HepG2 (cell line): Measurements from ENCODE around the gene PDS5B. TPM values are rescaled to one million over a fixed set of nuclear protein-coding genes. Genes with fewer than 3 reads are reported as not detected.

Experiments
- ATAC-seq: fragments of 200-7000 bp; cut with Tn5 transposase; 3 replicates; pipeline ENCODE4 v1.9.1; 2020; ENCODE audit warnings: mild to moderate bottlenecking, moderate library complexity
- BruUV-seq: library from RNA; stranded (reverse); fragments of 400-500 nt; replicated peaks from 2 replicates; lab custom pipeline; 2021; lab: Mats Ljungman, UMichigan
- CTCF ChIA-PET: fragments of 300-600 bp; formaldehyde crosslinking; extraction: SDS; loops from one replicate; lab custom pipeline; 2021; ENCODE audit warnings: low total read pairs, inconsistent platforms, low intra/inter-chr PET ratio; lab: Yijun Ruan, JAX
- POLR2A ChIA-PET: fragments of 350-600 bp; sonication (Branson Sonifier 250); formaldehyde crosslinking; loops from one replicate; lab custom pipeline; 2020; ENCODE audit warnings: antibody characterized with exemption, inconsistent platforms; lab: Yijun Ruan, JAX
- DNase-seq: peaks from one replicate; pipeline ENCODE4 v3.0.0-alpha.2; 2015; ENCODE audit warnings: low spot score
- FAIRE-seq: peaks from 3 replicates; lab custom pipeline; 2011; peaks lifted over from hg19 to GRCh38; lab: Jason Lieb, UNC
- H2AFZ ChIP-seq: one replicate; pipeline ENCODE4 v1.6.1; 2011; ENCODE audit warnings: low read length, inconsistent platforms
- H3K27ac ChIP-seq: fragments of 300-600 bp; 3 replicates; pipeline ENCODE4 v1.8.0; 2011; ENCODE audit warnings: mixed run types, mild to moderate bottlenecking, mixed read lengths, low read length, inconsistent platforms; ENCODE audit not compliant: insufficient read depth; ENCODE audit errors: extremely low read length
- H3K27me3 ChIP-seq, 2 experiments: fragments of 200-600 bp in 1 of 2; 2 replicates in 1 of 2; 3 replicates in 1 of 2; pipeline versions ENCODE4 v1.6.0 to v1.8.0; 2011; ENCODE audit warnings: low read length in 2 of 2, mild to moderate bottlenecking in 2 of 2, moderate library complexity in 2 of 2, inconsistent platforms in 1 of 2; ENCODE audit not compliant: insufficient read depth in 2 of 2, control insufficient read depth in 1 of 2
- H3K36me3 ChIP-seq, 2 experiments: fragments of 200-600 bp in 1 of 2; replicated peaks in 1 of 2; 2 replicates in 1 of 2; 3 replicates in 1 of 2; pipeline versions ENCODE4 v1.5.1 to v1.8.0; 2011; ENCODE audit warnings: low read length in 2 of 2, inconsistent platforms in 1 of 2; ENCODE audit not compliant: insufficient read depth in 2 of 2, control insufficient read depth in 1 of 2
- H3K4me1 ChIP-seq: 2 replicates; pipeline ENCODE4 v1.5.1; 2012; ENCODE audit warnings: low read length, inconsistent platforms; ENCODE audit not compliant: insufficient read depth
- H3K4me2 ChIP-seq: 2 replicates; pipeline ENCODE4 v1.6.0; 2011; ENCODE audit warnings: low read depth, low read length, inconsistent platforms
- H3K4me3 ChIP-seq, 3 experiments: fragments of 200-600 bp in 1 of 3; sonication (generic), shearing (Covaris generic) in 1 of 3; replicated peaks in 1 of 3; 2 replicates each; pipeline ENCODE4 v1.5.1; 2011 to 2016; ENCODE audit warnings: low read length in 3 of 3, inconsistent platforms in 2 of 3, low read depth in 2 of 3, mild to moderate bottlenecking in 2 of 3, control low read depth in 1 of 3, mixed read lengths in 1 of 3; ENCODE audit not compliant: insufficient read depth in 1 of 3
- H3K79me2 ChIP-seq: one replicate; pipeline ENCODE4 v1.6.1; 2011; ENCODE audit warnings: low read length, inconsistent platforms; ENCODE audit not compliant: insufficient read depth
- H3K9ac ChIP-seq: 2 replicates; pipeline ENCODE4 v1.6.0; 2011; ENCODE audit warnings: mild to moderate bottlenecking, low read depth, low read length, inconsistent platforms; ENCODE audit not compliant: insufficient read depth
- H3K9me3 ChIP-seq: 2 replicates; pipeline ENCODE4 v1.5.1; 2012; ENCODE audit warnings: mild to moderate bottlenecking, low read length
- H4K20me1 ChIP-seq: 2 replicates; pipeline ENCODE4 v1.6.0; 2011; ENCODE audit warnings: inconsistent platforms, mild to moderate bottlenecking, low read length, moderate library complexity; ENCODE audit not compliant: insufficient read depth
- CEBPB ChIP-seq: IDR thresholded peaks from 2 replicates; pipeline ENCODE4 v1.6.1; 2011; ENCODE audit warnings: low read depth, low read length, improper control_type of control experiment, borderline replicate concordance
- CSRNP1 ChIP-seq: sonication (generic); formaldehyde crosslinking; IDR thresholded peaks from 2 replicates; pipeline ENCODE4 v1.8.1; 2023; ENCODE audit warnings: mild to moderate bottlenecking, missing genetic modification reagents
- EEA1 ChIP-seq: sonication (generic); formaldehyde crosslinking; IDR thresholded peaks from 2 replicates; pipeline ENCODE4 v1.5.1; 2020; ENCODE audit warnings: mild to moderate bottlenecking, missing genetic modification reagents, borderline replicate concordance
- HOXA3 ChIP-seq: sonication (generic); formaldehyde crosslinking; IDR thresholded peaks from 2 replicates; pipeline ENCODE4 v1.5.0; 2020; ENCODE audit warnings: missing genetic modification reagents
- POLR2G ChIP-seq: fragments of 200-400 bp; formaldehyde crosslinking; IDR thresholded peaks from 2 replicates; pipeline ENCODE4 v1.6.1; 2018; ENCODE audit warnings: mild to moderate bottlenecking, low read depth, low read length, moderate library complexity
- THAP7 ChIP-seq: sonication (generic); formaldehyde crosslinking; IDR thresholded peaks from 2 replicates; pipeline ENCODE4 v1.8.1; 2023; ENCODE audit warnings: mild to moderate bottlenecking, missing genetic modification reagents
- YY1 ChIP-seq: IDR thresholded peaks from 2 replicates; pipeline ENCODE4 v1.6.1; 2011; ENCODE audit warnings: low read length, low read depth, moderate library complexity, mild to moderate bottlenecking; ENCODE audit not compliant: insufficient read depth, insufficient replicate concordance
- ZNF569 ChIP-seq: sonication (generic); formaldehyde crosslinking; IDR thresholded peaks from 2 replicates; pipeline ENCODE4 v1.5.0; 2020; ENCODE audit warnings: mild to moderate bottlenecking, missing genetic modification reagents, moderate library complexity, borderline replicate concordance
- WGBS: methylation state at CpG from one replicate; pipeline ENCODE4 v1.1.6; 2017; ENCODE audit warnings: low lambda C conversion rate; 5-methylcytosine and 5-hydroxymethylcytosine counted together
- in situ Hi-C: cut with HindIII; loops from 2 replicates; pipeline ENCODE4 v1.10.0; 2017; ENCODE audit warnings: low pct_unique_long_range_greater_than_20kb; ENCODE audit not compliant: extremely low pct_ligation_motif_present
- intact Hi-C: fragments of 100-400 bp; cut with micrococcal nuclease; formaldehyde crosslinking; loops from one replicate; pipeline ENCODE4 v1.10.0; 2022; ENCODE audit not compliant: unreplicated experiment
- polyA plus RNA-seq, 8 experiments: library from polyadenylated mRNA; depleted of rRNA in 3 of 8; stranded (reverse) in 7 of 8; unstranded in 1 of 8; fragments of >200 nt; fragmentation: Illumina TruSeq in 4 of 8; extraction: Trizol in 4 of 8; gene quantifications; 2 replicates each; pipeline versions ENCODE4 v1.2.1 to v1.2.3, GENCODE V29; 2011 to 2016; ENCODE audit warnings: low read depth in 4 of 8, missing spikeins in 1 of 8, mixed read lengths in 1 of 8; ENCODE audit not compliant: insufficient read depth in 1 of 8
- total RNA-seq, 5 experiments: library from RNA; depleted of rRNA; stranded (reverse); fragments of >200 nt; fragmentation: Illumina TruSeq; extraction: Trizol; gene quantifications; 2 replicates each; pipeline ENCODE4 v1.2.3, GENCODE V29; 2016; ENCODE audit warnings: low read depth in 1 of 5
- TF ChIP-seq, protein P1 (sequence below): sonication (generic); formaldehyde crosslinking; conservative IDR thresholded peaks from 2 replicates; pipeline ENCODE4 v1.5.0; 2020; ENCODE audit warnings: missing genetic modification reagents

Gene PDS5B
- total and polyA plus RNA-seq, 2 of the 13 experiments (the other 11 are each of a cell fraction or from before 2014, with no cell fraction given), result 5.8 to 24.6 TPM

DNA sequence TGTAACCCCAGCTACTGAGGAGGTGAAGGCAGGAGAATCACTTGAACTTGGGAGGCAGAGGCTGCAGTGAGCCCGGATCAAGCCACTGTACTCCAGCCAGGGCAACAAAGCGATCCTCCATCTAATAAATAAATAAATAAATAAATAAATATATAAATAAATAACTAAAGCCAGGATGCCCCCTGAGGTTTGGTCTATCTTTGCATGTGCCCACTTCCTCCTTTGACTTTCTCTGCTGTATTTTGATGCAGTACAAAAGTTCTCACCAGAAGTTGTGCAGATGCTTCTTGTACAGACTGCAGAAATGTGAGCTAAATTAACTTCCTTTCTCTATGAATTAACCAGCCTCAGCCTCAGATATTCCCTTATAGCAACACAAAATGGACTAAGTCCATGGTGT, 41.2 kb upstream of the PDS5B start (continued):
- TF ChIP-seq CSRNP1 (CRISPR knock-in tag) (no peak), POLR2G (no peak), HOXA3 (CRISPR knock-in tag) (no peak), ZNF569 (no peak)
- TF ChIP-seq, protein P1, sequence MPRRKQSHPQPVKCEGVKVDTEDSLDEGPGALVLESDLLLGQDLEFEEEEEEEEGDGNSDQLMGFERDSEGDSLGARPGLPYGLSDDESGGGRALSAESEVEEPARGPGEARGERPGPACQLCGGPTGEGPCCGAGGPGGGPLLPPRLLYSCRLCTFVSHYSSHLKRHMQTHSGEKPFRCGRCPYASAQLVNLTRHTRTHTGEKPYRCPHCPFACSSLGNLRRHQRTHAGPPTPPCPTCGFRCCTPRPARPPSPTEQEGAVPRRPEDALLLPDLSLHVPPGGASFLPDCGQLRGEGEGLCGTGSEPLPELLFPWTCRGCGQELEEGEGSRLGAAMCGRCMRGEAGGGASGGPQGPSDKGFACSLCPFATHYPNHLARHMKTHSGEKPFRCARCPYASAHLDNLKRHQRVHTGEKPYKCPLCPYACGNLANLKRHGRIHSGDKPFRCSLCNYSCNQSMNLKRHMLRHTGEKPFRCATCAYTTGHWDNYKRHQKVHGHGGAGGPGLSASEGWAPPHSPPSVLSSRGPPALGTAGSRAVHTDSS (CRISPR knock-in tag), result no peak
- TF ChIP-seq, all 625 proteins: peak for 0

- H3K9ac ChIP-seq, result no peak overlapping the region
- H3K9me3 ChIP-seq, result no peaks in the 10 kb centered on the region
- intact Hi-C loops, result no loop called here
- no peak overlapping the region; a peak in 1 of 6 replicates for H3K4me3 ChIP-seq
- WGBS, result 21% methylated on average over 2 of the region's 2 CpGs
- H3K36me3 ChIP-seq, result no peaks in the 10 kb centered on the region
- no peak overlapping the region for H3K27ac ChIP-seq
- peaks cover 20% of the 10 kb centered on the region for H3K4me1 ChIP-seq
- no peak overlapping the region for H2AFZ ChIP-seq
- no peaks in the 10 kb centered on the region; a peak in 1 of 5 replicates for H3K27me3 ChIP-seq
- in situ Hi-C loops, result no loop called here
- peak overlapping the region; percentile 28 for H3K4me2 ChIP-seq
- BruUV-seq, result no TSS peak
- no peaks in the 10 kb centered on the region for H3K79me2 ChIP-seq
- no peaks in the 10 kb centered on the region for H4K20me1 ChIP-seq
- ChIA-PET POLR2A (no interaction called here), CTCF (no interaction called here)
- TF ChIP-seq YY1 (no peak), THAP7 (CRISPR knock-in tag) (no peak), CEBPB (peak; percentile 49; the same call in 1 of the 2 replicates), EEA1 (CRISPR knock-in tag) (no peak)
- FAIRE-seq (no peak), DNase-seq (no peak), ATAC-seq (no peak)
Observed at GRCh38 chr13:32548837-32549236, 37.4 kb upstream of the PDS5B start.
